ENCODE data around the gene KCNK3.
"Not testable (repeated sequence)": the region's sequence is repeated elsewhere in the genome, so short reads cannot be mapped to it uniquely, and the experiment has no call there.

KCNK3 gene

DNA sequence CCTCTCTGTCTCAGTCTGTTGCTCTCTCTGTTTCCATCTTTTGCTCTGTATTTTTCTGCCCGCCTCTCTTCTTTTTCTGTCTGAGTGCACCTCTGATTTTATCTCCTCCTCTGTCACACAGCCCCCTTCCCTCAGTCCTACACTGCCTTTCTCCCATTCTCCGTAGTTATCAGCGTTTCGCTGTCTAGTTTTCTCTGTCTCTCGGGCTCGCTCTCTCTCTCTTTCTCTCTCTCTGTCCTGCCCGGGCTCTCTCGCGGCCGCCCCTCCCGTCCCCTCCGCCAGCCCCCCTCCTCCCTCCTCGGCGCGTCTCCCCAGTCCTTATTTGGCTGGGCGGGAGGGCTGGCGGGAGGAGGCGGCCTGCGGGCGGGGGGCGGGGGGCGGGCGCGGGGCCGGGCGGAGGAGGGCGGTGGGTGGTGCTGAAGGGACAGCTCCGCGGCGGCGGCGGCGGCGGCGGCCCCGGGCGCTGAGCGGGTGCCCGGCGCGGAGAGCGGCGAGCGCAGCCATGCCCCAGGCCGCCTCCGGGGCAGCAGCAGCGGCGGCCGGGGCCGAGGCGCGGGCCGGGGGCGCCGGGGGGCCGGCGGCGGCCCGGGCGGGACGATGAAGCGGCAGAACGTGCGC, at the start of gene KCNK3:
Gene KCNK3, plus strand, starts transcription at position 444 of the 618 bp plus-strand sequence. Its CDS starts 154 bp downstream, at position 598.
- peak in 1 of 2 experiments; percentile 52 for DNase-seq

DNA sequence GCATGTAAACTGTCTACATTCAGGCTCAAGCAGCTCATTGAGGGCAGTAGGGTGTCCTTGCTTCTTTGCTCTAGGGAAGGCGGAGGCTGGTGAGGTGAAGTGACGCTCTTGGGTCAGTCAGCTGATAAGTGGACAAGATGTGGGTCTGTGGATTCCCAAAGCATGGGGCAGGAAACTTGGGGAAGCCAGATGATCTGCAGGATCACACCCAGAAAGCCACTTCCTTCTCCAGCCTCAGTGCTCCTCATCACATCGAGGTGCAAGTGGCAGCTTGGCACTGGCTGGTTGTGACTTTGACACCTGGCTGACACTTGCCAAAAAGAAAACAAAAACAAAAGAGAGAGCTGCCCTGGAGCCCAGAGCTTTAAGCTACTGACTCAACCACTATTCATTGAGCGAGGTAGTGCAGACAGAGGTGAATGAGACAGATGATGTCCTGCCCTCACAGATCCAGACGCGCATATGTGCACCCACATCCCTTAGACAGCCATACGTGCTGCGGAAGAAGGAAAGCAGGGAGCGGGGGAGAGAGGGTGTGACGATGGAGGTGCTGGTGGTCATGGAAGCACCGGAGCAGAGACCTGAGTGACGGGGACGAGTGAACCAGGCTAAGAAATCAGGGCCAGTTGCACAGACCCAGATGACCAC, 48.2 kb upstream of the KCNK3 start:
- no peak for DNase-seq

DNA sequence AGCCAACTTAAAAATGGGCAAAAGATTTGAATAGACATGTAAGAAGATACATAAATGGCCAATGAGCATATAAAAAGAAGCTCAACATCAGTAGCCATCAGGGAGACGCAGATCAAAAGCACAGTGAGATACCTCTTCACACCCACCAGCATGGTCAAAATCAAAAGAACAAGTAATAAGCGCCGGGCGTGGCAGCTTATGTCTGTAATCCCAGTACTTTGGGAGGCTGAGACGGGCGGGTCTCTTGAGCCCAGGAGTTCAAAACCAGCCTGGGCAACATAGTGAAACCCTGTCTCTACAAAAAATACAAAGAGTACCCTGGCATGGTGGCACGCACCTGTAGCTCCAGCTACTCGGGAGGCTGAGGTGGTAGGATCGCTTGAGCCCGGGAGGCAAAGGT, 46.8 kb upstream of the KCNK3 start:
- no peak for DNase-seq

DNA sequence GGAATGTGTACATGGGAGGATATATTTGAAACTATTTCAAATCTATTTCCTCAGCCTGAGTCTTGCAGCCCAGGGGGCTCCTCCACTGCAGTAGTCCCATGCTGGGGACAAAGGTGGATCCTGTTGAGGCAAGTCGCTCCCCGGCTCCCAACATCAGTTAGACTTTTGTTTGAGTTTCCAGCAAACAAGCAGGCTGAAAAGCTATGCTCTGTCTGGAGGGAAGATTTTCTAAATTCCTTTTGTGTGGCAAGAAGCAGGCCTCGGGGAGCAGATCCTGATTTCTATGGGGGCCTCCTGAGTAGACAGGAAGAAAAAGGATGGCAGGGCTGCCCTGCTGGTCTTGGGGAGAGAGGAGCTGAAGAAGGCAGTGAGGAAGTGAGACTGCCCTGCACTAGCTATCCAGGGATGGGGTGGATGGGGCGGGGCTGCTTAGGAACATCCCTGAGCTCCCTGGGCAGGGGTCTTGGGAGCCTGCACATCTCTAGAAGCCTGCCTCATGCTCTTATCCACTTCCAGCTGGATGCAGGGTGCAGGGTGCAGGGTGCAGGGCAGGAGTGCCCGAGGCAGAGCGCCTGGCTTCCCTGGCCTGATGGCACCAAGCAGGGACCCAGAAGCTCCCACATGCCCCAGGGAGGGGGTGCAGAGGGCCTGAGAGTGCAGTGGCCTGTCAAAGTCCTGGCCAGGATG, 45.4 kb upstream of the KCNK3 start:
- no peak for DNase-seq

DNA sequence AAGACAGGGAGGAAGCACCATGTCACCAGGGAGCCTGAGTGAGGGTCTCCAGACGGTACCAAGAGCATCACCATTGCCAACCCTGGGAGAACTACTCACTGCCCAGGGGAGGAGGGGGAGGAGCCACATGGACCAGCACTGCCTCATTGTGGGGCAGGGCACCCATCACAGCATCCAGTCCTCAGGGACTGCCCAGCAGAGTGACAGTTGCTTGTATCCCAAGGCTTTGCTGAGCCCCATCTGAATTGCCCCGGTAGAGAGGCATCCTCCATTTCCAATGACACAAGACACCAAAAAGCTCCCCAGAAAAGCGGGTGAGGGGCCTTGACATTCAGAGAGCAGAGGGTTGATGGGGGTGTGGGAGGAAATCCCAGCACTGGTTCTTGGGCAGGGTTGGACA, 44.5 kb upstream of the KCNK3 start:
- no peak for DNase-seq

DNA sequence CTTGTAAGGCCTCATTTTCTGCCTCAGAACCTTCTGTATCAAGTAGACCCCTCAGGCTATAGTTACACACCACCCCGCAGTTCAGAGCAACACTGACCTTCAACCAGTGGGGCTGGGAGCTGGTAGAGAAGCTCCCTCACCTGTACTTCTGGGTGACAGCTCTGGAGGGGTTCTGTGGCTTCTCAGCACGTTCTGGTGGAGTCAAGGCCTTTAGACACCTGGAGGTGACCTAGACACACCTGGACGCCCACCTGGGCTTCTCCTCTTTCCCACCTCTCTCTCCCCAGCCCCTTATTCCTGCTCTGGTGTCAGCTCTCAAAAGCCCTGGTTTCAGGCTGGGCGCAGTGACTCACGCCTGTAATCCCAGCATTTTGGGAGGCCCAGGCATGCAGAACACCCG, 44.0 kb upstream of the KCNK3 start:
- no peak for DNase-seq

DNA sequence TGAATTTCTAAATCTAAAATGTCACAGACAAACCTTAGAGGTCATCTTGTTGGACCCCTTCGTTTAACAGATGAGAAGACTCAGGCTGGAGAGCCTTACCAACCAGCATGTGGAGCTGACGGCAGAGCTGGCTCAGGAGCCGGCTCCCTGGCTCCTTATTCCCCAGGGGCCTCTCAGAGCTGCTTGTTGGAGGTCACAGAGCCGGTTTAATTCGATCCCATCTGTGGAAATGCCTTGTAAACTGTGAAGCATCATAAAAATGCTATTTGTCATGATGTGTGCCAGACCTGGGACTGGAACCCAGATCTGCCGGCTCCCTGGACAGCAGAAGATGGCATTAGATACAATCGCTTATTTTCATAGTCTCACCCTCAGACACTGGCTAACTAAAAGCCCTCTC, 43.2 kb upstream of the KCNK3 start:
- no peak for DNase-seq

DNA sequence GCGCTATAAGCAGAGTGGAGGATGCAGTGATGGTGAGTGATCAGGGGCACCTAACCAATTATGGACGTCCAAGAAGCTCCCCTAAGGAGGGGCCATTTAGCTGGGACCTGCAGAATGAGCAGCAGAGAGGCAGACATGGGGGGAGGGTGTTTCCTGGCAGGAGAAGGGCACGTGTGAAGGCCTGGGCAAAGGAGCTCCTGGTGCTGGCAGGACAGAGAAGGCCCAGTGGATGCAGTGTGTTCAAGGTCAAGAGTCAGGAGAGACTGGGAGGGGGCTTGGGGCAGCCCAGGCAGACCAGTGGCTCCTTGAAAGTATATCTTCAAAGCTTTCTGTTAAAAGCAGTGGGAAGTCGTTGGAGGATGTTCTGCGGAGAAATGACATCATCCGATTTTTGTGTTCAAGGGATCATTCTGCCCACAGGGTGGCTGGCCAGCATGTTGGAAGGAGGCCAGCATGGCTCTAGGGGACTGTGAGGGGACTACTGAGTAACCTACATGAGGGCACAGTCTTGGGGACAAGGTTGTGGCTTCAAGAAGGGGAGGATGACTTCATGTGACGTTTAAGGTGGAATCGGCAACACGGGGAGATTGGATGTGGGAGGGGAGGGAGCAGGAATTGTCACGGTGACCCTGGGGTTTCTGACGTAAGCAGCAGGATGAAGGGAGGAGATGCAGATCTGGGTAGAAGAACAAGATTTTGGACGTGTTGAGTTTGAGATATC, 42.4 kb upstream of the KCNK3 start:
- no peak for DNase-seq

DNA sequence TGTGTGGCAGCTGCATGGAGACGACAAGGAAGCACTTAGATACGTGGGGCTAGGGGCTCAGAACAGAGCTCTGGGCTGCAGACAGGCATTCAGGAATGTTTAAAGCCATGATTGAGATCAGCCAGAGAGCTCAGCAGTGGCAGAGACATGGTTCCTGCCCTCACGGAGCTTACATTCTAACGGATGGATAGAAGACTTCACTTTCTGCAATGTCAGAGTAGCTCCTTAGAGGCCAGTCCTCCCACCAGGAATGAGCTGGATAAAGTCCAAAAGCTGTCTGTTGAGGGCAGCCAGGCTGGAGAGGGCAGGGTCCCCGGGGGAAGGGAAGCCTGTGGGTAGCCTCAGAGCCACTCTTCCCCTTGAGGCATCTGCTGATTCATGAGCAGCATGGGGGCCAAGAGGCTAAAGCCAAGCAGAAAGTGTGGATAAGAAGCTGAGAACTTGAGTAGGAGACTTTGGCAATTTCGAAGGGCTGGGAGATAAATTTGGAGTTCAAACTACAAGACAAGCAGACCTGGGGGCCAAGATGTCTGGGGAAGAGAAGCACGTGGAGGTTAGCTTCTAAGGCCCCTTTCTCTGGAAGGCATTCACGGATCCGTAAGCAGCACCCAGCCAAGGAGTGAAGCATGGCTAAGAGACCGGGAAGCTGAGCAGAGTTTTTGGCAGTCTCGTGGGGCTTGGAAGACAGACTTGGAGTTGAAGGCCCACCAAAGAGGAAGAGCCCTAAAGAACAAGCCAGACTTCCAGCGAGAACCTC, 41.6 kb upstream of the KCNK3 start:
- DNase-seq: no peak

DNA sequence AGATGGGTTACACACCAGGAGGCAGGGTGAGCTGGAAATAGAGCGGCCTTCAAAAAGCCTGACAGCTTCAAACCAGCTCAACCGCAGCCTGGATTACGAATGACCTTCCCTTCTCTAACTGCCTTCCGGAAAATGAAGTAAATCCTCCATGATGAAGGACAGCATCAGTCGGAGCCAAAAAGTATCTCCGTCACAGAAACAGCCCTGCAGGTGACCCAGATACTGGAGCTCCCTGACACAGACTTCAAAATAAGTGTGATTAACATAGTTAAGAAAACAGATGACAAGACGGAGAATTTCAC, 41.1 kb upstream of the KCNK3 start:
- DNase-seq: no peak

DNA sequence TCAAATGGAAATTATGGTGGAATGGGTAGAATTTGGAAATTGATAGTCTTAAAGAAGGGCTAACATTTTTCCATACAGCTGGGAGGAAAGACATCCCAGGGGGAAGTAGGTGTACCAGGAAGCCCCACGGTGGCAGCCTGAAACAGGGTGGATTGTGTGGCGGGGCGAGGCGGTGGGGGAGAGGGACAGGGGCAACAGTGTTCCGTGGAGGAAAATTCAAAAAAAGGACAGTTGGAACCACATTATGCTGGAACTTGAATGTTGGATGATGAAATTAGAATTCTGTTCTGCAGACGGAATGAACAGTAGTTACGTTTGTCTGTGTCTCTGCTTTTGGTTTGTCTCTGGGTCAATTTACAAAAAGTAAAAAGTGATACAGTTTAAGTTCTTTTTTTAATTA, 40.7 kb upstream of the KCNK3 start:
- DNase-seq: no peak

DNA sequence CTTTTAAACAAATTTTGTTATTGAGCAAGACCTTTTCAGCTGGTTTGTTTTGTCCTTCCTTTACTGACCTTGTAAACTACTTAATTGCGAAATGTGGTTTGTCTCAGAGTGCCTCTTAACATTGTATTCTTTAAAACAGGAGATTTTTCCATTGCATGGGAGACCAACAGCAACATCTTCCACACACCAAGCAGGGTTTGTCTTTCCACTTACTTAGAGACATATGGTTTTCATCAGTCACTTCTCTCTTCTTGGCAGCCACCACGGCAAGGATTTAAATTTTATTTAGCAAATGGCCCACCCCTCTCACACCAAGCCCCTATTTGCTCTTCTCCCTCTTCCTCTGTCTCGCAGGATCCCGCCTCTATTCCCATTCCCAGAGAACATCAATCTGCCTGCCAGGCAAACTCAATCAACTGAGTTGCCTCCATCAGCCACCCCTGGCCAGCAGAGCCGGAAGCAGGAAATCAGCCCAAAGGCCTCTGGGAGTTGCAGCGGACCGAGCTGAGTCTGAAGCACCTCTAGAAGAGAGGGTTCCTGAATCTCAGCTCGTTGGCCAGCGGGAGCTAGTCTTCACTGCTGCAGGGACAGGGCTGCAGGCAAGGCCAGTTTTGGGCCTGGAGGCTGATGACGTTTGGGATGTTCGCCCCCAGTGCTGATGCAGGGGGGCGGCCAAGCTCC, 40.0 kb upstream of the KCNK3 start:
- no peak for DNase-seq

DNA sequence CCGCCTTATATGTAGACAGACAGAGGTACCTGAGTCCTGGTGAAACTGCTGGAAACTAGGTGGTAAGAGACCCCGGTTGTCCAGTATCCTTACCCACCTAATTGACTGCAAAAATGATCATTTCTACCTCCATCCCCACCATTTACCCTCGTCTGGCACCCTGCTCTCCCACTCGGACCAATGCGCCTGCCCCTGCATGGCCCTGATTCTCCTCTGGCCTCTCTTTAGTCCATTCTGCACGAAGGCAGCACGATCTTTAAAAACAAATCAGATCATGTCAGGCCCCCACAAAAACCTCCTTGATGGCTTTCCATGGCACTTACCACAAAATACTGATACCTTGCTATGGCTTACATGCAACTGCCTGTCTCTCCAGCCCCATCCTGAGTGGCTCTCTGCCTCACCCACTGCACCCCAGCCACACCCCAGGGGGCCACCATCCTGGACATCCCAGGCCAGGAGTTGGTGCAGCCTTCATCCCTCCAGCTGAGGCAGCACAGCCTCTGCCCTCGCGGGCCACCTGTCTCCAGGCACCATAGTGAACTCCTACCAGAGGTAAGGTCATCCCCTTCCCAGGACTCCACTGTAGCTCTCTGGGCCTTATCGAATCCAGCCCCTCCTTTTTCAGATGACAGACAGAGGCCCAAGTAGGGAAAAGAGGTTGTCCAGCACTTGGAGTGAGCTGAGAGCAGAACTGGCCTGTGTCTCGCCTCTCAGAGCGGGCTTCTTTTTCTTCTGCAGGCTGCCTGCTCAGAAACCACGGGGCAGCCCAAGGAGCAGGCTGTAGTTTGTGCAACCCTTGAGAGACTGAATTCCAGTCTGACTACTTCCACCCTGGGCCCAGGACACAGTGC, 39.1 kb upstream of the KCNK3 start:
- DNase-seq: no peak

DNA sequence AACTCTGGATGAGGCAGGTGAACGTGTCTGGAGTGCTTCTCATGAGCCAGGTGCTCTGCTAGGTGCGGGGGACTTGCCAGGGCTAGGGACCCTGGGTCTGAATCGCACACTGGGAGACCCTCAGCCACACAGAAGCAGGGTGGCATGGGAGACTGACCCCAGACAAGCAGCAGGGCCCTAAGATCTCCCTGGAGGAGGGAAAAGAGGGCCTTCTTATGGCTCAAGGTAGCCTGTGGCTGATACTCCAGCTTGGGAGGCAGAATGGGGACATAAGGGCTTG, 38.5 kb upstream of the KCNK3 start:
- no peak for DNase-seq

DNA sequence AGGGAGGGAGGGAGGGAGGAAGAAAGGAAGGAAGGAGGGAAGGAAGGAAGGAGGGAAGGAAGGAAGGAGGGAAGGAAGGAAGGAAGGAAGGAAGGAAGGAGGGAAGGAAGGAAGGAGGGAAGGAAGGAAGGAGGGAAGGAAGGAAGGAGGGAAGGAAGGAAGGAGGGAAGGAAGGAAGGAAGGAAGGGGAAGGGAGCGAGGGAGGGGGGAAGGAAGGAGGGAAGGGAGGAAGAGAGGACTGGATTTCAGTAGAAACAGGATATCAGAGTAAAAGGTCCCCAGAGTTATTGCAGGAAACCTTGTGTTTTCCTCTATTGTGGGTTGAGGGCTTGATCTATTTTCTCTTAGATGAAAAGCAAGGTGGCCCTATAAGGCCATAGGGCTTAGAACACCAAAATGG, 37.4 kb upstream of the KCNK3 start:
- not testable (repeated sequence) for DNase-seq

DNA sequence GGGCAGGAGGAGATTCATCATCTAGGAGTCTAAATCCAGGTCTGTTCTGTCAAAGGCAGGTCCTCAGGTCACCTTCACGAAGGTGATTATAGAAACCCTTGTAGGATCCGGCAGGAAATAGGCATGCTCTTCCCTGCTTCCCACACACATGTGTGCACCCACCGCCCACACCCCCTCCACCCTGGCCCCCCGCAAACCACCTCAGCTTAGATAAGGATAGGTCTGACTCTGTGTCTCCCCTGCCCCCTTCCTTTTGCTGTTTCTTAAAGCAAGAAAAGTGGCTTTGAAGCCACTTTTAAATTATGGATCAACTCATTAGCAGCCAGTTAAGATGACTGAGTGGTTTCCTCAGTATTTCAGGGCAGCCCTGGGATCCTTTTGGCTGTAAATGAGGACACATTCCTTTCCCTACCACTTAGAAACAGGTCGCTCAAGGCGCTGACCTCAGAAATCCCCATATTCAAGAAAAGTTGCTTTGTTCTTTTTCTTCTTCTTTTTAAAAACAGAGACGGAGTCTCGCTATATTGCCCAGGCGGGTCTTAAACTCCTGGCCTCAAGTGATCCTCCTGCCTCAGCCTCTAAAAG, 36.8 kb upstream of the KCNK3 start:
- no peak for DNase-seq

DNA sequence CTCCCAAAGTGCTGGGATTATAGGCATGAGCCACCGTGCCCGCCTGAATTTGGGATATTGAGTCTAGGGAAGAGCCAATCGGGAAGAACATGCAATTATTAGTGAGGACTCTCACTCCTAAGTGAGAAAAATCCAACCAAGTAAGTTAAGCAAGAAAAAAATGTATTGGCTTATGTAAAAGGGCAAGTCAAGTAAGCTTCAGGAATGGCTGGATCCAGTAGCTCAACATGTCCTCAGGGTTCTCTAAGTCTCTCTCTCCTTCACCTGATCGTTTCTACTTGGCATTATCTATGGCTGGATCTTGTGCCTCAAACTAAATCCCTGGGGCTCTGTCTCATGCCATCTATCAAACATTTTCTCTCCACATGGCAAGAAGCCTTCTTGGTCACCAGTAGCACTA, 35.3 kb upstream of the KCNK3 start:
- no peak for DNase-seq

DNA sequence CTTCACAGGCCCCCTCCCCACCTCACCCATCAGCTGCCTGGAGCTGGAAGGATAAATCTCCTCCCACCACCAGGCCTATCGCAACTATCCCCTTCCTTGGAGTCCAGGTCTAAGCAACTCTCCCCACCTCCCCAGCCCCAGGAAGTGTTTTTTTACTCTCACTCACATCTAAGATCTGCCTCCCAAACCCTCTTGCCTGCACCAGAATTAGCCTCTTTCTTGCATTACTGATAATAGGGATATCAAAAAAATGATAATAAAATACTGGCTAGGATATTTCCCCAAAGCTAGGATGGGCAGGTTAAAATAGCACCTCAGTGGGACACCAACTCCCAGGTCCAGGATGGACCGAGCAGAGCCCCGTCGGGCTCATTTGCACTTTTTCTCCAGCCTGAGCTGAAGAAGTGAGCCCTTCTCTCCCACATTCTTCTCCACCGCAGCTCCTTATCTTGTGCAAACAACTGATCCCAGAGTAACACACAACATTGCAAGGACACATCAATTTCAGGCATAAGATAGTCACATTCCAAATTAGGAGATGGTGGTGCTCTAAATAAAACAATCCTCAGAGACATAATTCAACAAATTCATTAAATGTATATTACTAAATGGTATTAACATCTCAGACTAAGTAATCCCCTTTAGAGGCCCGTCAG, 33.7 kb upstream of the KCNK3 start:
- DNase-seq: no peak

DNA sequence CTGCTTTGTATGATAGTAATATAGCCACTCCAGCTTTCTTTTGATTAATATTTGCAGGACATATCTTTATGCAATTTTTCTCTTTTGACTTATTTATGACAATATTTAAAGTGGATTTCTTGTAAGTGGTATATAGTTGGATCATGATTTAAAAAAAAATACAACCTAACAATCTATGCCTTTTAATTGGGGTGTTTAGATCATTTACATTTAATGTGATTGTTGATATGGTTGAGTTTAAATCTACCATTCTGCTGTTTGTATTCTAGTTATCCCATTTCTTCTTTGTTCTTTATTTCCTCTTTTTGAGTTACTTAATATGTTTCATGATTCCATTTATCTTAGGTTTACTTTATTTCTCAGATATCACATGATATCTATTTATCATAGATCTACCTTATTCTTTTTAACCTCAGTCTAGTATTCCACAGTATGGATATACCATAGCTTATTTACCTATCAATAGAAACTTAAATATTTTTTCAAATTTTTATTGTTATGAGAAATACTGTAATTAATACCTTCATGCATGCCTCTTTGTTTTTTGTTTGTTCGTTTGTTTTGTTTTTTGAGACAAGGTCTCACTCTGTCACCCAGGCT, 32.1 kb upstream of the KCNK3 start:
- DNase-seq: no peak

DNA sequence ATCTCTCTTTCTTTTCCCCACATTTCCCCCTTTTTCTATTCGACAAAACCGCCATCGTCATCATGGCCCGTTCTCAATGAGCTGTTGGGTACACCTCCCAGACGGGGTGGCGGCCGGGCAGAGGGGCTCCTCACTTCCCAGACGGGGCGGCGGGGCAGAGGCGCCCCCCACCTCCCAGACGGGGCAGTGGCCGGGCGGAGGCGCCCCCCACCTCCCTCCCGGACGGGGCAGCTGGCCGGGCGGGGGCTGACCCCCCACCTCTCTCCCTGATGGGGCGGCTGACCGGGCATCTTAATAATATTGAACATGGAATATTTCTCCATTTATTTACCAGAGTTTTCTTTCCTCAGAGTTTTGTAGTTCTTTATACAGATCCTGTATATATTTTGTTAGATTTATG, 27.2 kb upstream of the KCNK3 start:
- DNase-seq: not testable (repeated sequence)

DNA sequence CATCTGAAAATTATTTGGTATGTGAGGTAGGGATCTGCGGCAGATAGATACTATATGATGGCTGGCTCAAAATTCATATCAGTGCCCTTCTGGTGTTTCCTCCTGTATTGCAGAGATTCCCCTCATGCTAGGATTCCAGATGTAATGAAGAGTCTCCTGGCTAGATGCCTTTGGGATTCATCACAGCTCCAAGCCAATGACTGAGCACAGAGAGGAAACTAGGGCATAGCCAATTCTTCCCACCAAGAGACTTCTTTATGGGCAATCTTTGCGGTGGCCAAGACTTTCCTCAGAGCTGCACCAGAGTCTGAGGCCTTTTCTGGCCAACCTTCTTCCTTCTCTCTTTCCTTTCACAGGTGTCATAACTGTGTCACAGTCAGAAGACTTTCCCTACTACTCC, 25.9 kb upstream of the KCNK3 start:
- DNase-seq: no peak
